WTC11 (cell line): ENCODE measurements around the gene TP63.

Source experiments
- ATF1 ChIP-seq: sonication (generic); formaldehyde crosslinking; IDR thresholded peaks from 2 replicates; pipeline ENCODE4 v1.8.1; 2023; ENCODE audit warnings: mild to moderate bottlenecking, moderate library complexity, missing genetic modification reagents
- CREB1 ChIP-seq: sonication (generic); formaldehyde crosslinking; IDR thresholded peaks from 2 replicates; pipeline ENCODE4 v1.8.0; 2023; ENCODE audit warnings: mild to moderate bottlenecking, missing genetic modification reagents
- FOXP1 ChIP-seq: sonication (generic); formaldehyde crosslinking; IDR thresholded peaks from 2 replicates; pipeline ENCODE4 v1.8.0; 2022; ENCODE audit warnings: missing genetic modification reagents, mild to moderate bottlenecking, moderate library complexity, borderline replicate concordance
- PRRX2 ChIP-seq: fragments of 250-450 bp; sonication (Bioruptor Pico); IDR thresholded peaks from 2 replicates; pipeline ENCODE4 v1.8.0; 2021; ENCODE audit warnings: mild to moderate bottlenecking
- SMAD3 ChIP-seq: sonication (generic); formaldehyde crosslinking; IDR thresholded peaks from 2 replicates; pipeline ENCODE4 v1.8.0; 2022; ENCODE audit warnings: missing genetic modification reagents, mild to moderate bottlenecking, borderline replicate concordance
- TCF7 ChIP-seq: sonication (generic); formaldehyde crosslinking; IDR thresholded peaks from 2 replicates; pipeline ENCODE4 v1.8.0; 2022; ENCODE audit warnings: mild to moderate bottlenecking, low read depth, missing genetic modification reagents, moderate library complexity
- TEAD1 ChIP-seq: sonication (generic); formaldehyde crosslinking; IDR thresholded peaks from 2 replicates; pipeline ENCODE4 v1.8.0; 2022; ENCODE audit warnings: mild to moderate bottlenecking, missing genetic modification reagents
- TEAD4 ChIP-seq: sonication (generic); formaldehyde crosslinking; IDR thresholded peaks from 2 replicates; pipeline ENCODE4 v1.8.0; 2022; ENCODE audit warnings: mild to moderate bottlenecking, missing genetic modification reagents
- ZNF121 ChIP-seq: sonication (generic); formaldehyde crosslinking; IDR thresholded peaks from 2 replicates; pipeline ENCODE4 v1.8.0; 2023; ENCODE audit warnings: missing genetic modification reagents
- ZNF263 ChIP-seq: sonication (generic); formaldehyde crosslinking; IDR thresholded peaks from 2 replicates; pipeline ENCODE4 v1.8.1; 2022; ENCODE audit warnings: low read depth, mild to moderate bottlenecking, moderate library complexity, missing genetic modification reagents
- TF ChIP-seq, protein P1 (sequence below): fragments of 200-600 bp; IDR thresholded peaks from 2 replicates; pipeline ENCODE4 v1.8.0; 2022; ENCODE audit warnings: antibody characterized with exemption
- TF ChIP-seq, protein P2 (sequence below): sonication (generic); formaldehyde crosslinking; IDR thresholded peaks from 2 replicates; pipeline ENCODE4 v1.8.1; 2023; ENCODE audit warnings: mild to moderate bottlenecking, missing genetic modification reagents
- TF ChIP-seq, protein P3 (sequence below): sonication (generic); formaldehyde crosslinking; IDR thresholded peaks from 2 replicates; pipeline ENCODE4 v1.8.0; 2022; ENCODE audit warnings: mild to moderate bottlenecking, missing genetic modification reagents
- TF ChIP-seq, protein P4 (sequence below): sonication (generic); formaldehyde crosslinking; IDR thresholded peaks from 2 replicates; pipeline ENCODE4 v1.8.1; 2022; ENCODE audit warnings: low read depth, mild to moderate bottlenecking, moderate library complexity, missing genetic modification reagents, borderline replicate concordance

DNA sequence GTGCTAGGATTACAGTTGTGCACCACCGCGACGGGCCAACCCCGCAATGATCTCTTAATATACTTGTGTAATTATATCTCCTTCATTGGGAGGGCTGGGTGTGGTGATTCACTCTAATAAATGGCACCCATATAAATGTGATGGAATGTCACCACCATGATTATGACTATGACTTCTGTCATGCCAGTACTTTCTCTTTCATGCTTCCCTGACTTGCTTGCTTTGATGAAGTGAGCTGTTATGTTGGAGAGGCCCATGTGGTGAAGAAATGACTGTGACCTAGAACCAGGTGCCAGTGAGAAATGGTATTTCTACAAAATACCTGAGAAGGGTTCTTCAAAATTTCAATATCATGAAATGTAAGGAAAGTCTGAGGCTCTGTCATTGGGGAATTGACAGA lies 24.4 kb upstream of the TP63 start:
- TF ChIP-seq, protein P1, sequence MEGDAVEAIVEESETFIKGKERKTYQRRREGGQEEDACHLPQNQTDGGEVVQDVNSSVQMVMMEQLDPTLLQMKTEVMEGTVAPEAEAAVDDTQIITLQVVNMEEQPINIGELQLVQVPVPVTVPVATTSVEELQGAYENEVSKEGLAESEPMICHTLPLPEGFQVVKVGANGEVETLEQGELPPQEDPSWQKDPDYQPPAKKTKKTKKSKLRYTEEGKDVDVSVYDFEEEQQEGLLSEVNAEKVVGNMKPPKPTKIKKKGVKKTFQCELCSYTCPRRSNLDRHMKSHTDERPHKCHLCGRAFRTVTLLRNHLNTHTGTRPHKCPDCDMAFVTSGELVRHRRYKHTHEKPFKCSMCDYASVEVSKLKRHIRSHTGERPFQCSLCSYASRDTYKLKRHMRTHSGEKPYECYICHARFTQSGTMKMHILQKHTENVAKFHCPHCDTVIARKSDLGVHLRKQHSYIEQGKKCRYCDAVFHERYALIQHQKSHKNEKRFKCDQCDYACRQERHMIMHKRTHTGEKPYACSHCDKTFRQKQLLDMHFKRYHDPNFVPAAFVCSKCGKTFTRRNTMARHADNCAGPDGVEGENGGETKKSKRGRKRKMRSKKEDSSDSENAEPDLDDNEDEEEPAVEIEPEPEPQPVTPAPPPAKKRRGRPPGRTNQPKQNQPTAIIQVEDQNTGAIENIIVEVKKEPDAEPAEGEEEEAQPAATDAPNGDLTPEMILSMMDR = no peak
- TF ChIP-seq TEAD4 (CRISPR knock-in tag) = no peak
- TF ChIP-seq, protein P2, sequence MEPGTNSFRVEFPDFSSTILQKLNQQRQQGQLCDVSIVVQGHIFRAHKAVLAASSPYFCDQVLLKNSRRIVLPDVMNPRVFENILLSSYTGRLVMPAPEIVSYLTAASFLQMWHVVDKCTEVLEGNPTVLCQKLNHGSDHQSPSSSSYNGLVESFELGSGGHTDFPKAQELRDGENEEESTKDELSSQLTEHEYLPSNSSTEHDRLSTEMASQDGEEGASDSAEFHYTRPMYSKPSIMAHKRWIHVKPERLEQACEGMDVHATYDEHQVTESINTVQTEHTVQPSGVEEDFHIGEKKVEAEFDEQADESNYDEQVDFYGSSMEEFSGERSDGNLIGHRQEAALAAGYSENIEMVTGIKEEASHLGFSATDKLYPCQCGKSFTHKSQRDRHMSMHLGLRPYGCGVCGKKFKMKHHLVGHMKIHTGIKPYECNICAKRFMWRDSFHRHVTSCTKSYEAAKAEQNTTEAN (CRISPR knock-in tag) = no peak
- no peak for TF ChIP-seq FOXP1 (CRISPR knock-in tag)
- TF ChIP-seq SMAD3 = no peak
- TF ChIP-seq, protein P3, sequence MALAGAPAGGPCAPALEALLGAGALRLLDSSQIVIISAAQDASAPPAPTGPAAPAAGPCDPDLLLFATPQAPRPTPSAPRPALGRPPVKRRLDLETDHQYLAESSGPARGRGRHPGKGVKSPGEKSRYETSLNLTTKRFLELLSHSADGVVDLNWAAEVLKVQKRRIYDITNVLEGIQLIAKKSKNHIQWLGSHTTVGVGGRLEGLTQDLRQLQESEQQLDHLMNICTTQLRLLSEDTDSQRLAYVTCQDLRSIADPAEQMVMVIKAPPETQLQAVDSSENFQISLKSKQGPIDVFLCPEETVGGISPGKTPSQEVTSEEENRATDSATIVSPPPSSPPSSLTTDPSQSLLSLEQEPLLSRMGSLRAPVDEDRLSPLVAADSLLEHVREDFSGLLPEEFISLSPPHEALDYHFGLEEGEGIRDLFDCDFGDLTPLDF (CRISPR knock-in tag) = no peak
- TF ChIP-seq PRRX2 = no peak
- TF ChIP-seq ZNF263 (CRISPR knock-in tag) = no peak
- TF ChIP-seq TEAD1 (CRISPR knock-in tag) = no peak
- no peak for TF ChIP-seq TCF7
- TF ChIP-seq ATF1 = no peak
- no peak for TF ChIP-seq CREB1 (CRISPR knock-in tag)
- no peak for TF ChIP-seq ZNF121
- TF ChIP-seq, protein P4, sequence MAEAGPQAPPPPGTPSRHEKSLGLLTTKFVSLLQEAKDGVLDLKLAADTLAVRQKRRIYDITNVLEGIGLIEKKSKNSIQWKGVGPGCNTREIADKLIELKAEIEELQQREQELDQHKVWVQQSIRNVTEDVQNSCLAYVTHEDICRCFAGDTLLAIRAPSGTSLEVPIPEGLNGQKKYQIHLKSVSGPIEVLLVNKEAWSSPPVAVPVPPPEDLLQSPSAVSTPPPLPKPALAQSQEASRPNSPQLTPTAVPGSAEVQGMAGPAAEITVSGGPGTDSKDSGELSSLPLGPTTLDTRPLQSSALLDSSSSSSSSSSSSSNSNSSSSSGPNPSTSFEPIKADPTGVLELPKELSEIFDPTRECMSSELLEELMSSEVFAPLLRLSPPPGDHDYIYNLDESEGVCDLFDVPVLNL (CRISPR knock-in tag) = no peak
